ENCODE results near the gene PGAM5.

GRCh38 chr12:132689227-132689626 lies 21.4 kb upstream of the PGAM5 start:
- TF ChIP-seq FOXM1 (IDR thresholded peaks at IDR 0.05; ENCODE audit: borderline replicate concordance) (no peak), FOXA1 (IDR thresholded peaks at IDR 0.05) (no peak), HDGF (IDR thresholded peaks at IDR 0.05; ENCODE audit: borderline replicate concordance) (no peak), LEF1 (IDR thresholded peaks at IDR 0.05; ENCODE audit: borderline replicate concordance) (no peak), TARDBP (IDR thresholded peaks at IDR 0.05) (no peak), NFRKB (IDR thresholded peaks at IDR 0.05) (no peak), BHLHE40 (IDR thresholded peaks at IDR 0.05; ENCODE audit: borderline replicate concordance) (no peak), SP1 (IDR thresholded peaks at IDR 0.05) (no peak), ZNF384 (IDR thresholded peaks at IDR 0.05) (no peak), ELF4 (IDR thresholded peaks at IDR 0.05) (no peak)
- TF ChIP-seq, protein P1, sequence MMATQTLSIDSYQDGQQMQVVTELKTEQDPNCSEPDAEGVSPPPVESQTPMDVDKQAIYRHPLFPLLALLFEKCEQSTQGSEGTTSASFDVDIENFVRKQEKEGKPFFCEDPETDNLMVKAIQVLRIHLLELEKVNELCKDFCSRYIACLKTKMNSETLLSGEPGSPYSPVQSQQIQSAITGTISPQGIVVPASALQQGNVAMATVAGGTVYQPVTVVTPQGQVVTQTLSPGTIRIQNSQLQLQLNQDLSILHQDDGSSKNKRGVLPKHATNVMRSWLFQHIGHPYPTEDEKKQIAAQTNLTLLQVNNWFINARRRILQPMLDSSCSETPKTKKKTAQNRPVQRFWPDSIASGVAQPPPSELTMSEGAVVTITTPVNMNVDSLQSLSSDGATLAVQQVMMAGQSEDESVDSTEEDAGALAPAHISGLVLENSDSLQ (IDR thresholded peaks at IDR 0.05): no peak
